K562 (cell line): ENCODE data around the gene EYA3. TPM values are rescaled to one million over a fixed set of nuclear protein-coding genes. Genes with fewer than 3 reads are reported as not detected.

Experiments
- ARID4B ChIP-seq: sonication (generic); formaldehyde crosslinking; IDR thresholded peaks from 2 replicates; pipeline ENCODE4 v1.8.0; 2022; ENCODE audit warnings: mild to moderate bottlenecking, missing genetic modification reagents
- FOSL1 ChIP-seq: fragments of 200-800 bp; sonication (Bioruptor generic); conservative IDR thresholded peaks from 2 replicates; pipeline ENCODE4 v1.6.1; 2016; ENCODE audit warnings: missing genetic modification characterization, missing compliant biosample characterization
- MECOM ChIP-seq: fragments of 250-450 bp; sonication (Bioruptor Pico); IDR thresholded peaks from 2 replicates; pipeline ENCODE4 v1.8.0; 2022; ENCODE audit warnings: inconsistent platforms
- NUFIP1 ChIP-seq: fragments of 450-650 bp; IDR thresholded peaks from 2 replicates; pipeline ENCODE4 v1.6.1; 2018; ENCODE audit not compliant: partially characterized antibody
- PTTG1 ChIP-seq: fragments of 450-650 bp; IDR thresholded peaks from 2 replicates; pipeline ENCODE4 v1.6.1; 2016; ENCODE audit warnings: low read depth, mild to moderate bottlenecking, missing genetic modification characterization, missing compliant biosample characterization
- RBBP5 ChIP-seq: fragments of 200-600 bp; sonication (generic); IDR thresholded peaks from 2 replicates; pipeline ENCODE4 v1.6.1; 2012; ENCODE audit warnings: borderline replicate concordance, mild to moderate bottlenecking, low read length, control low read depth, inconsistent platforms; ENCODE audit not compliant: insufficient read depth, poor library complexity, severe bottlenecking
- REST ChIP-seq, 2 experiments: fragments of 450-650 bp; formaldehyde crosslinking in 1 of 2; IDR thresholded peaks; 2 replicates each; pipeline versions ENCODE4 v1.4.0 to v1.6.1; 2014 to 2020; ENCODE audit warnings: mild to moderate bottlenecking in 2 of 2, borderline replicate concordance in 1 of 2, low read depth in 1 of 2
- SNIP1 ChIP-seq: fragments of 450-650 bp; IDR thresholded peaks from 2 replicates; pipeline ENCODE4 v1.7.1; 2017; ENCODE audit warnings: low read depth, mild to moderate bottlenecking
- WHSC1 ChIP-seq: IDR thresholded peaks from one replicate; pipeline ENCODE4 v1.6.1; 2012; ENCODE audit warnings: low read length, control low read depth, inconsistent platforms
- ZNF224 ChIP-seq: sonication (generic); formaldehyde crosslinking; IDR thresholded peaks from 2 replicates; pipeline ENCODE4 v1.8.0; 2022; ENCODE audit warnings: mild to moderate bottlenecking, missing genetic modification reagents
- ZNF282 ChIP-seq: sonication (generic); formaldehyde crosslinking; IDR thresholded peaks from 2 replicates; pipeline ENCODE4 v1.8.1; 2023; ENCODE audit warnings: missing genetic modification reagents
- polyA plus RNA-seq, 8 experiments: library from polyadenylated mRNA; depleted of rRNA in 4 of 8; stranded (reverse) in 5 of 8; unstranded in 3 of 8; fragments of >200 nt; fragmentation: Nextera tagmentation in 2 of 8; fragmentation: Illumina TruSeq in 1 of 8; extraction: Ambion mirVana in 2 of 8; extraction: Trizol in 1 of 8; gene quantifications; 2 replicates each; pipeline versions ENCODE4 v1.2.1 to v1.2.3, GENCODE V29; 2011 to 2014; ENCODE audit warnings: inconsistent platforms in 1 of 8, missing spikeins in 1 of 8
- total RNA-seq, 7 experiments: library from RNA; depleted of rRNA in 6 of 7; stranded (reverse); fragments of >200 nt in 6 of 7; fragmentation: Illumina TruSeq in 2 of 7; extraction: Trizol in 2 of 7; gene quantifications; 2 replicates each; pipeline versions ENCODE4 v1.2.1 to v1.2.3, GENCODE V29; 2011 to 2021; ENCODE audit warnings: low replicate concordance in 1 of 7
- TF ChIP-seq, protein P1 (sequence below), 2 experiments: fragments of 450-650 bp in 1 of 2; sonication (generic) in 1 of 2; formaldehyde crosslinking; conservative IDR thresholded peaks; 2 replicates each; pipeline versions ENCODE4 v1.4.0 to v1.8.1; 2020 to 2022; ENCODE audit warnings: mild to moderate bottlenecking in 1 of 2, missing genetic modification reagents in 1 of 2

The EYA3 gene
- total and polyA plus RNA-seq, 9 of the 15 experiments (the other 6 are each of a cell fraction or from before 2014, with no cell fraction given), result 21.7 to 64.0 (median 43.6) TPM

- TF ChIP-seq ZNF224 (CRISPR knock-in tag) (no peak), MECOM (CRISPR knock-in tag) (no peak), ZNF282 (CRISPR knock-in tag) (no peak), WHSC1 (no peak), NUFIP1 (no peak), SNIP1 (no peak), PTTG1 (no peak), ARID4B (peak; percentile 79), FOSL1 (peak; percentile 4; the same call in 1 of the 2 replicates), REST (IDR thresholded peaks at IDR 0.05; ENCODE audit: borderline replicate concordance) (no peak; the same call in 1 of the 2 replicates), REST (CRISPR knock-in tag; IDR thresholded peaks at IDR 0.05; ENCODE audit: low read depth) (peak; percentile 43; the same call in 1 of the 2 replicates), RBBP5 (peak; percentile 93)
- TF ChIP-seq, protein P1, sequence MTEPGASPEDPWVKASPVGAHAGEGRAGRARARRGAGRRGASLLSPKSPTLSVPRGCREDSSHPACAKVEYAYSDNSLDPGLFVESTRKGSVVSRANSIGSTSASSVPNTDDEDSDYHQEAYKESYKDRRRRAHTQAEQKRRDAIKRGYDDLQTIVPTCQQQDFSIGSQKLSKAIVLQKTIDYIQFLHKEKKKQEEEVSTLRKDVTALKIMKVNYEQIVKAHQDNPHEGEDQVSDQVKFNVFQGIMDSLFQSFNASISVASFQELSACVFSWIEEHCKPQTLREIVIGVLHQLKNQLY (CRISPR knock-in tag; conservative IDR thresholded peaks at IDR 0.05), result 0 out of 4 replicates have a peak, but pooled peaks of 1 of the 2 experiments have one; percentile 16
Observed at GRCh38 chr1:28088168-28088961, at the start of gene EYA3 (continued).
